Duodenal mucosa (tissue), 2 donors: ENCODE measurements around the gene RABGEF1.
"Not testable (repeated sequence)": the region's sequence is repeated elsewhere in the genome, so short reads cannot be mapped to it uniquely, and the experiment has no call there.

Experiments
- H3K27ac ChIP-seq: one replicate; pipeline ENCODE4 v1.7.0; 2013; ENCODE audit warnings: low read depth, low read length
- H3K27me3 ChIP-seq, 2 donors: one replicate each; pipeline ENCODE4 v1.7.0; 2013; ENCODE audit warnings: low read length in 2 of 2, control low read depth in 1 of 2; ENCODE audit not compliant: insufficient read depth in 2 of 2, control insufficient read depth in 1 of 2
- H3K36me3 ChIP-seq, 2 donors: one replicate each; pipeline ENCODE4 v1.7.0; 2013; ENCODE audit warnings: low read length in 2 of 2, control low read depth in 1 of 2; ENCODE audit not compliant: insufficient read depth in 2 of 2, control insufficient read depth in 1 of 2
- H3K4me1 ChIP-seq, 2 donors: one replicate each; pipeline ENCODE4 v1.7.0; 2013; ENCODE audit warnings: low read length in 2 of 2, control low read depth in 1 of 2; ENCODE audit not compliant: insufficient read depth in 2 of 2, control insufficient read depth in 1 of 2
- H3K4me3 ChIP-seq, 2 donors: one replicate each; pipeline ENCODE4 v1.7.0; 2013; ENCODE audit warnings: low read length in 2 of 2, low read depth in 1 of 2
- H3K9ac ChIP-seq, 2 donors: one replicate each; pipeline ENCODE4 v1.7.0; 2013; ENCODE audit warnings: low read length in 2 of 2, low read depth in 1 of 2
- H3K9me3 ChIP-seq, 2 donors: one replicate each; pipeline ENCODE4 v1.7.0; 2013; ENCODE audit warnings: low read length in 2 of 2, control low read depth in 1 of 2; ENCODE audit not compliant: control insufficient read depth in 1 of 2

Gene RABGEF1

DNA sequence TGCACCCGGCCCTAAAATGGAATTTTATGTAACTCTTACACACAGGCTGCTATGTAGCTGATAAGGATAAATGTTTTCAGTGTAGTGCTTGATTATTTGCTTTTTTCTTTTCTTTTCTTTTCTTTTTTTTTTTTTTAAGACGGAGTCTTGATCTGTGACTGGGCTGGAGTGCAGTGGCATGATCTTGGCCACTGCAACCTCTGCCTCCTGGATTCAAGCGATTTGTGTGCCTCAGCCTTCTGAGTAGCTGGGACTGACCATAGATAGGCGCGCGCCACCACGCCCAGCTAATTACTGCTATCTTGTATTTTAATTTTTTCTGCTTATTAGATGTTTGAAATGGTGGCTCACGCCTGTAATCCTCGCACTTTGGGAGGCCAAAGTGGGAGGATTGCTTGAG lies 3.4 kb downstream of the RABGEF1 start:
- peaks cover 0 to 4% of the 10 kb centered on the region in 2 donors for H3K4me1 ChIP-seq
- H3K4me3 ChIP-seq: no peak overlapping the region
- H3K9ac ChIP-seq: no peak overlapping the region
- H3K9me3 ChIP-seq: no peaks in the 10 kb centered on the region
- H3K27ac ChIP-seq: no peak overlapping the region
- H3K36me3 ChIP-seq: no peaks in the 10 kb centered on the region
- no peaks in the 10 kb centered on the region for H3K27me3 ChIP-seq

DNA sequence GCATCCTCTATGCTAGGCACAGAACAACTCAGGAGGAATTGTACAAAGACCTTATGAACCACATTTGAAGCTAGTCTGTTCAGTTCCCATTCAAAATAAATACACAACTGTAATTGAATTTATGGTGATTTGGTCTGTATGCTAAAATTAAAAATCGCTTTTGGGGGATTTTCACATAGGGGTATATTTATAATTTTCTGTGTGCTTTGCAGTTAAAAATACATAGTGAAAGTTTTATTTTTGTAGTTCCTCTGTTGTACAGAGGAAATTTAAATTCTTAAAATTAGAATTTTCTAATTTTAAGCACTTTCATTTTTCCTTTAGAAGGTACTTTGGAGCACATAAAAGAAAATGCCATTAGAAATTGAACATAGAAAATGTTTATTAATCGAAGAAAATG lies 6.9 kb downstream of the RABGEF1 start:
- Histone ChIP-seq H3K27me3 (no peaks in the 10 kb centered on the region), H3K4me3 (no peak overlapping the region), H3K9me3 (no peaks in the 10 kb centered on the region), H3K9ac (no peak overlapping the region), H3K4me1 (no peaks in the 10 kb centered on the region), H3K36me3 (no peaks in the 10 kb centered on the region), H3K27ac (no peak overlapping the region)

DNA sequence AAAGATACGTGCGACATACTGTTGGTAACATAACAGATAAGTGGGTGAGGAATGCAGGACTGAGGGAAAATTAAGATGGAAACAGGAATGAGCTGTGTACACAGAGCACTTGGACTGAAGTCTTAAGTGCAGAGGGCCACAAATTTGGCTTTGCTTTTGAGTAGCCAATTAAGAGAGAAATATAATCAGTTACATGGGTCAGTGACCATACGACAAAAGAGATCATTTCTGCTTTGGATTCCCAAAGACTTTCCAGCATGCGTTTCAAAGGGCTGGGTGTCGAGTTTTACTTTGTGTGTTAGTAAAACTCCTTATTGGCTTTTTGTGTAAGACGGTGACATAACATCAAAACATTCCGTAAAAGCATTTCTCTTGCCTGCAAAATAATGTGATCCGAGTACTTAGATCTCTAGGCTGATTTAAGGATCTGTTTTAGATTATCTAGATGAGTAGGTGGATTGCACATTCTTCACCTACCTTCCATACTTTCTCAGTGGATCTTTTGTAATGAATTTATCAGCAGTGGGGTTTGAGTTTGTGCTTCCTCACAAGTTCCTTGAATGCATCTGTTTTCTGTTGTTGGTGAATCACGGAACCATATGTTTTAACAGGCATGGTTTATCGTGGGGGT lies 7.5 kb downstream of the RABGEF1 start:
- Histone ChIP-seq H3K27me3 (no peaks in the 10 kb centered on the region), H3K4me3 (no peak overlapping the region), H3K9ac (no peak overlapping the region), H3K36me3 (no peaks in the 10 kb centered on the region), H3K4me1 (no peaks in the 10 kb centered on the region), H3K27ac (no peak overlapping the region), H3K9me3 (no peaks in the 10 kb centered on the region)

DNA sequence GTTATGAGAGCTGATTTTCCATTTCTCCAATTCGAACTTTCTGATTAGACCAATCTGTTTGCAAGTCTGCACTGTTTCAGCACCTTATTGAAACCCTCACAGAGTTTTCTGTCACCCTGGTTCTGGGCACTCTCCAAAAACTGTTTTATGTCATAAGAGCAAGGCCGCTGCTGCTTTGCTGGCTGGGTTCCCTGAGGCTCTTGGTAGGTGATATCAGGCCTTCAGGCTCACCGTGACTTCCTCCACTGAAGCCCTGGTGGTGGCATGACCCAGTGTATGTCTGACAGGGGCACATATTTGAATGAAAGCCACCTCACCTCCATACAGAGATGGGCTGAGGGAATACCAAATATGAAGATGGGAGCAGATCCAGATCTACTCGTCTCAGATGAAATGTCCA lies 8.3 kb downstream of the RABGEF1 start:
- H3K9me3 ChIP-seq: no peaks in the 10 kb centered on the region
- H3K27ac ChIP-seq: no peak overlapping the region
- H3K27me3 ChIP-seq: no peaks in the 10 kb centered on the region
- no peaks in the 10 kb centered on the region for H3K4me1 ChIP-seq
- no peaks in the 10 kb centered on the region for H3K36me3 ChIP-seq
- no peak overlapping the region for H3K9ac ChIP-seq
- H3K4me3 ChIP-seq: no peak overlapping the region

DNA sequence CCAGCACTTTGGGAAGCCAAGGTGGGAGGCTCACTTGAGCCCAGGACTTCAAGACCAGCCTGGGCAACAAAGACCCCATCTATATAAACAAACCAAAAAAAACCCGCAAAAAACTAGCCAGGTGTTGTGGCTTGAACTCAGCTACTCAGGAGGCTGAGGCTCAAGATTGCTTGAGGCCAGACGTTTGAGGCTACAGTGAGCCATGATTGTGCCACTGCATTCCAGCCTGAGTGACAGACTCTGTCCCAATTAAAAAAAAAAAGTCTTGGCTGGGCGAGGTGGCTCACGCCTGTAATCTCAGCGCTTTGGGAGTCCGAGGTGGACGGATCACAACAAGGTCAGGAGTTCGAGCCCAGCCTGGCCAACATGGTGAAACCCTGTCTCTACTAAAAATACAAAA lies 11.4 kb downstream of the RABGEF1 start:
- H3K36me3 ChIP-seq: no peaks in the 10 kb centered on the region
- no peaks in the 10 kb centered on the region for H3K4me1 ChIP-seq
- H3K4me3 ChIP-seq: no peak overlapping the region
- no peak overlapping the region for H3K27ac ChIP-seq
- no peaks in the 10 kb centered on the region for H3K27me3 ChIP-seq
- H3K9ac ChIP-seq: no peak overlapping the region
- no peaks in the 10 kb centered on the region for H3K9me3 ChIP-seq

DNA sequence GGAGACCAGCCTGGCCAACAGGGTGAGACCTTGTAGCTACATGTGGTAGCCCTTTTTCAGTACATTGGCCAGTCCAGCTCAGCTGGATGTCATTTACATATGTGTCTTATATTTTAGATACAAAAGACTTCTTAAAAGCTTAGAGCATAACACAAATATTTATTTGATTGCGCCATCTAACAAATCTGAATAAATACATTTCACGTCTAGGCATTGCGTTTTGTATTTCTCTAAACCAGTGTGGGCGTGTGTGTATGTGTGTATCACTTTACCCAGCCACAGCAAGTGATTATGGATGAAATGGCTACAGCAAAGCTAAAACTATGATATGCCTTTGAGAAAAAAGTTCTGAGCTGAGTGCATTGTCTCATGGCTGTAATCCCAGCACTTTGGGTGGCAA lies 14.0 kb downstream of the RABGEF1 start:
- no peaks in the 10 kb centered on the region for H3K4me1 ChIP-seq
- H3K4me3 ChIP-seq: no peak overlapping the region
- no peak overlapping the region for H3K9ac ChIP-seq
- H3K9me3 ChIP-seq: no peaks in the 10 kb centered on the region
- no peak overlapping the region for H3K27ac ChIP-seq
- peaks cover 0 to 2% of the 10 kb centered on the region in 2 donors for H3K36me3 ChIP-seq
- H3K27me3 ChIP-seq: no peaks in the 10 kb centered on the region

DNA sequence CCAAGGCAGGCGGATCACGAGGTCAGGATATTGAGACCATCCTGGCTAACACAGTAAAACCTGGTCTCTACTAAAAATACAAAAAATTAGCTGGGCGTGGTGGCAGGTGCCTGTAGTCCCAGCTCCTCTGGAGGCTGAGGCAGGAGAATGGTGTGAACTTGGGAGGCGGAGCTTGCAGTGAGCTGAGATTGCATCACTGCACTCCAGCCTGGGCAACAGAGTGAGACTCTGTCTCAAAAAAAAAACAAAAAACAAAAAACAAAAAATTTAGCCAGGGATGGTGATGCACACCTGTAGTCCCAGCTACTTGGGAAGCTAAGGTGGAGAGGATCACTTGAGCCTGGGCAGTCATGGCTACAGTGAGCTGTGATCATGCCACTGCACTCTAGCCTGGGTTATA lies 14.5 kb downstream of the RABGEF1 start:
- not testable (repeated sequence) for H3K9ac ChIP-seq, H3K9me3 ChIP-seq, H3K27me3 ChIP-seq, H3K36me3 ChIP-seq, H3K4me1 ChIP-seq, H3K27ac ChIP-seq, H3K4me3 ChIP-seq

DNA sequence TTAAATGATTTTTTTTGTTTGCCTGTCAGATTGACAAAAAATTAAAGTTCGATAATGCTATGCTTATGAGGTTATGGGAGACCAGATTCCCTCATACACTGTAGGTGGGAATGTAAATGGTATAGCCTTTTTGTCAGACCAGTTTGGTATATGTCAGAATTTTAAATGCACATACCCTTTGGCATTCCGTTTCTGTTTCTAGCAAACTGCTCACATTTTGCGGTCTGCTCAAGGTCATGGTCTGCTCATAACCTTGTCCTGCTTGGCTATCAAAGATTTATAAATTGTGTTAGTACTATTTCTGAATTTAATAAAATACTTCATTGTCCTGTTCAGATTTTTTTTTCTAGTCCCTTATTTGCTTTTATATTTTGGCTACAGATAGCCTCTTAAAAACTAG lies 15.7 kb downstream of the RABGEF1 start:
- H3K4me3 ChIP-seq, H3K27me3 ChIP-seq, H3K27ac ChIP-seq, H3K36me3 ChIP-seq, H3K9ac ChIP-seq, H3K4me1 ChIP-seq, H3K9me3 ChIP-seq: not testable (repeated sequence)

DNA sequence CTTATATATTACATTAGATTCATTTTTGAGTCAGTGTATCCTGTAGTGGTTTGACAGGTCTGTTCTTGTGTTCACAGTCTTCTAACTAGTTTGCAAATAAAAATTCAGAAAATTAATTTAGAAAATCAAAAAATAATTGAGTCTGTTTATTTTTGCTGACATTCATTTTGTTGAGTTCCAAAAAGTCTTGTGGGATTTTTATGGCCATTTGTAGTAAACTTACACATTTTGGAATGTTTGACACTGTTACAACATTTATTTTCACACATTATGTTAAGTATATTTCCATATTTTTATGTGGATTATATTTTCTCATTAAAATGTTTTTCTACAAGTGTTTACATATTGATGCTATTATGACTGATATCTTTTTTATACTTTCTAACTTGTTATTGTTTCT lies 16.4 kb downstream of the RABGEF1 start:
- Histone ChIP-seq H3K27ac (no peak overlapping the region), H3K4me1 (no peaks in the 10 kb centered on the region), H3K4me3 (no peak overlapping the region), H3K27me3 (no peaks in the 10 kb centered on the region), H3K9me3 (no peaks in the 10 kb centered on the region), H3K9ac (no peak overlapping the region), H3K36me3 (peaks cover 0 to 2% of the 10 kb centered on the region in 2 donors)

DNA sequence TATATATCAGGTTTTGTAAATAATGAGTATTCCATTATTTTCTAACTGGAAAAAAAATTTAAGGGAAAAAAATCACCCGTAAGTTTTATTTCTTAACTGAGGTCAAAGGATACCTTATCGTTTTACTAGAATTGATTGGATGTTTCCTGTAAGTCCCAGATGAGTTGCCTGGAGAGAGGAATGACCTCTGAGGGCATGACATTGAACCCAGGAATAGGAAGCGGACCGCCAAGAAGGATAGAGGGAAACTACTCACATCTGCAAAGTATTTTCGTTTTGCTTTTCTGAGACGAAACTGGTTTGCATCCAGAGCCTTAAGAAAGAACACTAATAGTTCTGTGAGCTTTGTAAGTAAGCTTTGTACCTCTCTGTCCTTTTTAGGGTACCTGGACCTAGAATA lies 17.4 kb downstream of the RABGEF1 start:
- Histone ChIP-seq H3K9me3 (no peaks in the 10 kb centered on the region), H3K27ac (no peak overlapping the region), H3K9ac (no peak overlapping the region), H3K4me1 (no peaks in the 10 kb centered on the region), H3K27me3 (no peaks in the 10 kb centered on the region), H3K4me3 (no peak overlapping the region), H3K36me3 (peaks cover 0 to 2% of the 10 kb centered on the region in 2 donors)
